Glutamatergic neuron (in vitro differentiated cells): ENCODE results near the gene SPOCK3. TPM values are rescaled to one million over a fixed set of nuclear protein-coding genes. Genes with fewer than 3 reads are reported as not detected.

Experiments used
- DNase-seq: peaks from one replicate; pipeline ENCODE4 v3.0.0; 2022
- H3K27ac Mint-ChIP-seq: one replicate; pipeline ENCODE4 v1.8.0; 2020; ENCODE audit warnings: mild to moderate bottlenecking, mixed read lengths, inconsistent platforms; ENCODE audit not compliant: unreplicated experiment
- H3K27me3 Mint-ChIP-seq: one replicate; pipeline ENCODE4 v1.8.0; 2020; ENCODE audit warnings: mild to moderate bottlenecking, moderate library complexity, mixed read lengths, inconsistent platforms; ENCODE audit not compliant: unreplicated experiment
- H3K36me3 Mint-ChIP-seq: one replicate; pipeline ENCODE4 v1.8.0; 2020; ENCODE audit warnings: mild to moderate bottlenecking, mixed read lengths, inconsistent platforms; ENCODE audit not compliant: unreplicated experiment
- H3K4me1 Mint-ChIP-seq: one replicate; pipeline ENCODE4 v1.8.0; 2020; ENCODE audit warnings: mild to moderate bottlenecking, low read depth, mixed read lengths, inconsistent platforms; ENCODE audit not compliant: unreplicated experiment
- H3K4me3 Mint-ChIP-seq: one replicate; pipeline ENCODE4 v1.8.0; 2020; ENCODE audit warnings: mild to moderate bottlenecking, mixed read lengths, inconsistent platforms; ENCODE audit not compliant: unreplicated experiment
- H3K9me3 Mint-ChIP-seq: one replicate; pipeline ENCODE4 v1.8.0; 2020; ENCODE audit warnings: mild to moderate bottlenecking, moderate library complexity, mixed read lengths, inconsistent platforms; ENCODE audit not compliant: unreplicated experiment
- CTCF ChIP-seq: fragments of 200-600 bp; sonication (generic); IDR thresholded peaks from one replicate; pipeline ENCODE4 v1.5.0; 2021; ENCODE audit not compliant: partially characterized antibody, unreplicated experiment
- total RNA-seq: library from RNA; stranded (reverse); fragmentation: NEBNext Ultra II Directional; extraction: Animal tissue kit (Norgen Biotek cat#: 25700); gene quantifications from one replicate; pipeline ENCODE4 v1.2.1, GENCODE V29; 2021; ENCODE audit not compliant: unreplicated experiment

SPOCK3 gene
- total RNA-seq, 1 donor from 2014 or later = 26.8 TPM

- Mint-ChIP-seq H3K27me3 (peaks cover 3% of the 10 kb centered on the region), H3K9me3 (no peaks in the 10 kb centered on the region), H3K4me3 (no peak overlapping the region), H3K36me3 (no peaks in the 10 kb centered on the region), H3K4me1 (peaks cover 6% of the 10 kb centered on the region), H3K27ac (no peak overlapping the region)
- peak; percentile 27 for DNase-seq
- TF ChIP-seq CTCF = no peak
Observed at GRCh38 chr4:166896254-166896653, 338.0 kb downstream of the SPOCK3 start.

GRCh38 chr4:166895771-166896170, 338.5 kb downstream of the SPOCK3 start:
- H3K27me3 Mint-ChIP-seq = peaks cover 3% of the 10 kb centered on the region
- H3K27ac Mint-ChIP-seq = no peak overlapping the region
- no peak for TF ChIP-seq CTCF
- H3K4me3 Mint-ChIP-seq = no peak overlapping the region
- H3K36me3 Mint-ChIP-seq = no peaks in the 10 kb centered on the region
- no peaks in the 10 kb centered on the region for H3K9me3 Mint-ChIP-seq
- H3K4me1 Mint-ChIP-seq = peaks cover 6% of the 10 kb centered on the region
- DNase-seq = no peak

- Mint-ChIP-seq H3K4me3 (no peak overlapping the region), H3K27me3 (no peaks in the 10 kb centered on the region), H3K27ac (no peak overlapping the region), H3K9me3 (no peaks in the 10 kb centered on the region), H3K36me3 (no peaks in the 10 kb centered on the region), H3K4me1 (no peaks in the 10 kb centered on the region)
- DNase-seq = no peak
- no peak for TF ChIP-seq CTCF
Observed at GRCh38 chr4:166887457-166887856, 346.8 kb downstream of the SPOCK3 start.

- Mint-ChIP-seq H3K4me1 (no peaks in the 10 kb centered on the region), H3K9me3 (no peaks in the 10 kb centered on the region), H3K27ac (no peak overlapping the region), H3K4me3 (no peak overlapping the region), H3K27me3 (no peaks in the 10 kb centered on the region), H3K36me3 (no peaks in the 10 kb centered on the region)
- no peak for TF ChIP-seq CTCF
- no peak for DNase-seq
Observed at GRCh38 chr4:166886718-166887117, 347.6 kb downstream of the SPOCK3 start.

GRCh38 chr4:166882221-166882620, 352.1 kb downstream of the SPOCK3 start:
- Mint-ChIP-seq H3K36me3 (no peaks in the 10 kb centered on the region), H3K4me1 (no peaks in the 10 kb centered on the region), H3K27ac (no peak overlapping the region), H3K4me3 (no peak overlapping the region), H3K27me3 (no peaks in the 10 kb centered on the region), H3K9me3 (no peaks in the 10 kb centered on the region)
- no peak for TF ChIP-seq CTCF
- DNase-seq = no peak
